A549 (cell line): ENCODE measurements around the gene OR7A10. TPM values are rescaled to one million over a fixed set of nuclear protein-coding genes. Genes with fewer than 3 reads are reported as not detected.

Experiments used
- polyA plus RNA-seq, 4 experiments: library from polyadenylated mRNA; depleted of rRNA in 3 of 4; stranded (reverse); fragments of >200 nt; fragmentation: RNase III in 1 of 4; extraction: RNeasy Plus Mini Kit Qiagen cat#74134 plus additional on column Dnase treatment in 1 of 4; gene quantifications; 2 replicates in 3 of 4; 3 replicates in 1 of 4; pipeline ENCODE4 v1.2.3, GENCODE V29; 2011 to 2017
- small RNA-seq, 6 experiments: library from RNA; depleted of rRNA; stranded (forward); fragments of <200 nt; gene quantifications; one replicate each; pipeline ENCODE3, GENCODE V24; 2012

The OR7A10 gene
- polyA plus RNA-seq, 2 of the 4 experiments (the other 2 are of a cell fraction): not detected

Small RNAs within 50 kb of the gene (small RNA-seq; reads per million reads assigned to genes)
- gene AC005255.1: 0 to 1.7 (median 0) reads per million in 6 experiments
- 0 reads per million in 6 experiments for gene OR7A18P

Other genes starting within 250 kb of the OR7A10 start
- not detected in 2 replicates for gene ADGRE3, start 174.1 kb downstream of the OR7A10 start, polyA plus RNA-seq (2011; rRNA removed)
- gene ADGRE3, start 174.1 kb downstream of the OR7A10 start, polyA plus RNA-seq (2017; fragmentation: RNase III; extraction: RNeasy Plus Mini Kit Qiagen cat#74134 plus additional on column Dnase treatment): not detected in 3 replicates
- gene ZNF333, start 158.9 kb downstream of the OR7A10 start, polyA plus RNA-seq (2011; rRNA removed): 5.7 and 7.0 TPM in 2 replicates
- gene ZNF333, start 158.9 kb downstream of the OR7A10 start, polyA plus RNA-seq (2017; fragmentation: RNase III; extraction: RNeasy Plus Mini Kit Qiagen cat#74134 plus additional on column Dnase treatment): 2.5 to 3.5 TPM (median 2.8 TPM) in 3 replicates
- 0.47 and 0.67 TPM in 2 replicates for gene ADGRE2, start 70.4 kb downstream of the OR7A10 start, polyA plus RNA-seq (2011; rRNA removed)
- 0.26 to 0.39 TPM (median 0.36 TPM) in 3 replicates for gene ADGRE2, start 70.4 kb downstream of the OR7A10 start, polyA plus RNA-seq (2017; fragmentation: RNase III; extraction: RNeasy Plus Mini Kit Qiagen cat#74134 plus additional on column Dnase treatment)
- gene OR7A5, start 13.7 kb downstream of the OR7A10 start, polyA plus RNA-seq (2011; rRNA removed): not detected in 2 replicates
- not detected in 3 replicates for gene OR7A5, start 13.7 kb downstream of the OR7A10 start, polyA plus RNA-seq (2017; fragmentation: RNase III; extraction: RNeasy Plus Mini Kit Qiagen cat#74134 plus additional on column Dnase treatment)
- gene OR7C1, start 13.7 kb downstream of the OR7A10 start, polyA plus RNA-seq (2011; rRNA removed): not detected in 2 replicates
- gene OR7C1, start 13.7 kb downstream of the OR7A10 start, polyA plus RNA-seq (2017; fragmentation: RNase III; extraction: RNeasy Plus Mini Kit Qiagen cat#74134 plus additional on column Dnase treatment): not detected in 3 replicates
- gene OR7A17, start 37.2 kb upstream of the OR7A10 start, polyA plus RNA-seq (2011; rRNA removed): not detected in 2 replicates
- not detected in 3 replicates for gene OR7A17, start 37.2 kb upstream of the OR7A10 start, polyA plus RNA-seq (2017; fragmentation: RNase III; extraction: RNeasy Plus Mini Kit Qiagen cat#74134 plus additional on column Dnase treatment)
- not detected in 2 replicates for gene OR7C2, start 92.6 kb upstream of the OR7A10 start, polyA plus RNA-seq (2011; rRNA removed)
- gene OR7C2, start 92.6 kb upstream of the OR7A10 start, polyA plus RNA-seq (2017; fragmentation: RNase III; extraction: RNeasy Plus Mini Kit Qiagen cat#74134 plus additional on column Dnase treatment): not detected in 3 replicates
- gene SLC1A6, start 130.9 kb upstream of the OR7A10 start, polyA plus RNA-seq (2011; rRNA removed): not detected in 2 replicates
- not detected in 3 replicates for gene SLC1A6, start 130.9 kb upstream of the OR7A10 start, polyA plus RNA-seq (2017; fragmentation: RNase III; extraction: RNeasy Plus Mini Kit Qiagen cat#74134 plus additional on column Dnase treatment)
- gene CASP14, start 200.6 kb upstream of the OR7A10 start, polyA plus RNA-seq (2011; rRNA removed): not detected in 2 replicates
- not detected in 3 replicates for gene CASP14, start 200.6 kb upstream of the OR7A10 start, polyA plus RNA-seq (2017; fragmentation: RNase III; extraction: RNeasy Plus Mini Kit Qiagen cat#74134 plus additional on column Dnase treatment)
- not detected in 2 replicates for gene OR1I1, start 233.3 kb upstream of the OR7A10 start, polyA plus RNA-seq (2011; rRNA removed)
- not detected in 3 replicates for gene OR1I1, start 233.3 kb upstream of the OR7A10 start, polyA plus RNA-seq (2017; fragmentation: RNase III; extraction: RNeasy Plus Mini Kit Qiagen cat#74134 plus additional on column Dnase treatment)